AML-193 (cell line): ENCODE measurements around the gene GP9.
"Not testable (repeated sequence)": the region's sequence is repeated elsewhere in the genome, so short reads cannot be mapped to it uniquely, and the experiment has no call there.

Experiments
- DNase-seq, 2 experiments: peaks; one replicate each; lab custom pipeline; 2025; lab: John Stamatoyannopoulos, UW

Gene GP9

GRCh38 chr3:129050556-129051295 lies 9.9 kb upstream of the GP9 start:
- DNase-seq, result no peak

- no peak for DNase-seq
Measured at GRCh38 chr3:129051871-129052340, 8.7 kb upstream of the GP9 start.

- no peak for DNase-seq
Measured at GRCh38 chr3:129052675-129053074, 7.9 kb upstream of the GP9 start.

GRCh38 chr3:129054605-129055104 lies 5.9 kb upstream of the GP9 start:
- no peak for DNase-seq

- DNase-seq, result no peak
Measured at GRCh38 chr3:129056451-129057173, 4.0 kb upstream of the GP9 start.

GRCh38 chr3:129057249-129057648 lies 3.3 kb upstream of the GP9 start:
- no peak for DNase-seq

GRCh38 chr3:129058441-129059200 lies 2.0 kb upstream of the GP9 start:
- DNase-seq, result no peak

- DNase-seq, result no peak
Measured at GRCh38 chr3:129059311-129059958, 1.1 kb upstream of the GP9 start.

- no peak for DNase-seq
Measured at GRCh38 chr3:129061023-129061887, 676 bp downstream of the GP9 start.

- no peak for DNase-seq
Measured at GRCh38 chr3:129061888-129062834, 1.6 kb downstream of the GP9 start.

GRCh38 chr3:129063091-129063640 lies 2.6 kb downstream of the GP9 start:
- no peak for DNase-seq

- DNase-seq, result no peak
Measured at GRCh38 chr3:129063841-129064482, 3.4 kb downstream of the GP9 start.

GRCh38 chr3:129065016-129065719 lies 4.6 kb downstream of the GP9 start:
- DNase-seq, result no peak

GRCh38 chr3:129065720-129066073 lies 5.1 kb downstream of the GP9 start:
- no peak for DNase-seq

- DNase-seq, result not testable (repeated sequence)
Measured at GRCh38 chr3:129067719-129068118, 7.1 kb downstream of the GP9 start.

GRCh38 chr3:129068291-129068886 lies 7.8 kb downstream of the GP9 start:
- no peak for DNase-seq

- DNase-seq, result not testable (repeated sequence)
Measured at GRCh38 chr3:129069313-129070085, 8.9 kb downstream of the GP9 start.
